Endodermal cell (in vitro differentiated cells): ENCODE data around the gene TNFRSF8. TPM values are rescaled to one million over a fixed set of nuclear protein-coding genes. Genes with fewer than 3 reads are reported as not detected.

Experiments used
- DNase-seq: peaks from one replicate; pipeline ENCODE4 v3.0.0-alpha.2; 2017
- H3K27ac ChIP-seq: 2 replicates; pipeline ENCODE4 v1.5.1; 2013; ENCODE audit warnings: mild to moderate bottlenecking, low read depth, low read length, moderate library complexity
- H3K27me3 ChIP-seq: 2 replicates; pipeline ENCODE4 v1.6.1; 2013; ENCODE audit warnings: mild to moderate bottlenecking, low read length, moderate library complexity; ENCODE audit not compliant: insufficient read depth, control insufficient read depth, poor library complexity, severe bottlenecking
- H3K36me3 ChIP-seq: 2 replicates; pipeline ENCODE4 v1.7.0; 2013; ENCODE audit warnings: mild to moderate bottlenecking, low read length, moderate library complexity; ENCODE audit not compliant: control insufficient read depth, insufficient read depth
- H3K4me1 ChIP-seq: one replicate; pipeline ENCODE4 v1.7.0; 2013; ENCODE audit warnings: low read length; ENCODE audit not compliant: control insufficient read depth, insufficient read depth
- H3K4me3 ChIP-seq: 2 replicates; pipeline ENCODE4 v1.5.1; 2013; ENCODE audit warnings: mild to moderate bottlenecking, low read length, moderate library complexity
- H3K9ac ChIP-seq: 2 replicates; pipeline ENCODE4 v1.6.1; 2013; ENCODE audit warnings: mild to moderate bottlenecking, low read length, moderate library complexity; ENCODE audit not compliant: poor library complexity, severe bottlenecking; ENCODE audit errors: extremely low read depth
- H3K9me3 ChIP-seq: 2 replicates; pipeline ENCODE4 v1.6.1; 2013; ENCODE audit warnings: mild to moderate bottlenecking, low read length, moderate library complexity; ENCODE audit not compliant: control insufficient read depth
- H3K27ac Mint-ChIP-seq: 2 replicates; pipeline ENCODE4 v1.8.0; 2020; ENCODE audit warnings: mixed read lengths
- H3K27me3 Mint-ChIP-seq: 2 replicates; pipeline ENCODE4 v1.8.0; 2021; ENCODE audit warnings: mild to moderate bottlenecking, mixed read lengths; ENCODE audit not compliant: insufficient read depth
- H3K36me3 Mint-ChIP-seq: 2 replicates; pipeline ENCODE4 v1.8.0; 2020; ENCODE audit warnings: low read depth, mixed read lengths
- H3K4me1 Mint-ChIP-seq: 2 replicates; pipeline ENCODE4 v1.8.0; 2020; ENCODE audit warnings: mixed read lengths
- H3K4me3 Mint-ChIP-seq: 2 replicates; pipeline ENCODE4 v1.8.0; 2020; ENCODE audit warnings: mild to moderate bottlenecking, moderate library complexity, mixed read lengths
- H3K9me3 Mint-ChIP-seq: 2 replicates; pipeline ENCODE4 v1.8.0; 2020; ENCODE audit warnings: mild to moderate bottlenecking, mixed read lengths
- WGBS, 2 experiments: methylation state at CpG; one replicate each; pipeline versions ENCODE4 v1.1.5 to v1.1.7; 2013; ENCODE audit warnings: missing lambda C conversion rate in 2 of 2, mixed read lengths in 1 of 2; ENCODE audit not compliant: insufficient coverage in 1 of 2, insufficient read length in 1 of 2; 5-methylcytosine and 5-hydroxymethylcytosine counted together
- total RNA-seq, 2 donors: library from RNA; stranded (reverse); fragmentation: NEBNext Ultra II Directional in 1 of 2; extraction: Animal tissue kit (Norgen Biotek cat#: 25700) in 1 of 2; gene quantifications; 2 replicates in 1 of 2; 3 replicates in 1 of 2; pipeline ENCODE4 v1.2.1, GENCODE V29; 2021
- TF ChIP-seq, protein P1 (sequence below): fragments of 200-600 bp; sonication (generic); conservative IDR thresholded peaks from 2 replicates; pipeline ENCODE4 v1.5.0; 2021; ENCODE audit warnings: antibody characterized with exemption, mild to moderate bottlenecking

TNFRSF8 gene
- total RNA-seq, 2 donors from 2014 or later, result 0.69 to 2.3 TPM

DNA sequence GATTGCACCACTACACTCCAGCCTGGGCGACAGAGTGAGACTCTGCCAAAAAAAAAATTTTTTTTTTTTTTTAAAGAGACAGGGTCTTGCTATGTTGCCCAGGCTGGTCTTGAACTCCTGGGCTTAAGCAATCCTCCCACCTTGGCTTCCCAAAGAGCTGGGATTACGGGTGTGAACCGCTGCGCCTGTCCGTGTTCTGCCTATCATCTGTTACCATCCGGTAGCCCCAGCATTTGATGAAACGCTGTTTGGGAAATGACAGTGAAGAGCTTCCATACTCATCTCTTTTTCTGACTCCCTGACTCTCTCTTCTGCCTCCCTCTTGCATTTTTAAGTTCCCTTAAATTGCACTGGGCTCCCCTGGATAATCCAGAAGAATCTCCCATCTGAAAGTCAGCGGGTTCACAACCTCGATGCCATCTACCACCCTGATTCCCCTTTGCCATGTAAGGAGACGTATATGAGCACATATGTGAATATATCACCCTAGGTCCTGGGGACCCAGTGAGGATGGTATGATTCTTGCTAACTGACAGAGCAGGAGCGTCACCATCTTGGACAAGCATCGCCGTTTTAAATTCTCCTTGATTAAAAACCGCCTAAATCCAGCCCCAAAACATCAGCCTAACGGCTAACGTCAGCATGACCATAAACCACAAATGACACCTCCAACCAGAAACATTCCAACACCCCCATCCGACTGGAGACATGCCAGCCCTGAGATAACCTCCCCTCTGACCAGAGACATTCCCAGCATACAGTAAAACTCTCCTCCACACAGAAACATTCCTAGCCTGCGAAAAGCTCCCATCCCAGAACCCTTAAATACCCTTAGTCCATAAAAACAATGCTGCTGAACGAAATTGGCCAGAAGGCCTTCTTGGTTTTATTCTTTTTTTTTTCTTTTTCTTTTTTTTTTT, 12.4 kb downstream of the TNFRSF8 start:
- Histone ChIP-seq H3K4me1 (no peaks in the 10 kb centered on the region), H3K4me3 (no peak overlapping the region), H3K9me3 (peaks cover 6% of the 10 kb centered on the region), H3K36me3 (no peaks in the 10 kb centered on the region), H3K27ac (no peak overlapping the region), H3K27me3 (no peaks in the 10 kb centered on the region), H3K9ac (no peak overlapping the region)
- 90 to 91% methylated on average over 16 to 19 of the region's 19 CpGs for WGBS, 2 experiments
- H3K9me3 Mint-ChIP-seq, result peaks cover 6% of the 10 kb centered on the region
- H3K27me3 Mint-ChIP-seq, result no peaks in the 10 kb centered on the region
- peak overlapping the region; percentile 64 for H3K27ac Mint-ChIP-seq
- no peaks in the 10 kb centered on the region for H3K36me3 Mint-ChIP-seq
- H3K4me3 Mint-ChIP-seq, result no peak overlapping the region
- H3K4me1 Mint-ChIP-seq, result peaks cover 10% of the 10 kb centered on the region
- no peak for DNase-seq
- TF ChIP-seq, protein P1, sequence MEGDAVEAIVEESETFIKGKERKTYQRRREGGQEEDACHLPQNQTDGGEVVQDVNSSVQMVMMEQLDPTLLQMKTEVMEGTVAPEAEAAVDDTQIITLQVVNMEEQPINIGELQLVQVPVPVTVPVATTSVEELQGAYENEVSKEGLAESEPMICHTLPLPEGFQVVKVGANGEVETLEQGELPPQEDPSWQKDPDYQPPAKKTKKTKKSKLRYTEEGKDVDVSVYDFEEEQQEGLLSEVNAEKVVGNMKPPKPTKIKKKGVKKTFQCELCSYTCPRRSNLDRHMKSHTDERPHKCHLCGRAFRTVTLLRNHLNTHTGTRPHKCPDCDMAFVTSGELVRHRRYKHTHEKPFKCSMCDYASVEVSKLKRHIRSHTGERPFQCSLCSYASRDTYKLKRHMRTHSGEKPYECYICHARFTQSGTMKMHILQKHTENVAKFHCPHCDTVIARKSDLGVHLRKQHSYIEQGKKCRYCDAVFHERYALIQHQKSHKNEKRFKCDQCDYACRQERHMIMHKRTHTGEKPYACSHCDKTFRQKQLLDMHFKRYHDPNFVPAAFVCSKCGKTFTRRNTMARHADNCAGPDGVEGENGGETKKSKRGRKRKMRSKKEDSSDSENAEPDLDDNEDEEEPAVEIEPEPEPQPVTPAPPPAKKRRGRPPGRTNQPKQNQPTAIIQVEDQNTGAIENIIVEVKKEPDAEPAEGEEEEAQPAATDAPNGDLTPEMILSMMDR, result no peak

DNA sequence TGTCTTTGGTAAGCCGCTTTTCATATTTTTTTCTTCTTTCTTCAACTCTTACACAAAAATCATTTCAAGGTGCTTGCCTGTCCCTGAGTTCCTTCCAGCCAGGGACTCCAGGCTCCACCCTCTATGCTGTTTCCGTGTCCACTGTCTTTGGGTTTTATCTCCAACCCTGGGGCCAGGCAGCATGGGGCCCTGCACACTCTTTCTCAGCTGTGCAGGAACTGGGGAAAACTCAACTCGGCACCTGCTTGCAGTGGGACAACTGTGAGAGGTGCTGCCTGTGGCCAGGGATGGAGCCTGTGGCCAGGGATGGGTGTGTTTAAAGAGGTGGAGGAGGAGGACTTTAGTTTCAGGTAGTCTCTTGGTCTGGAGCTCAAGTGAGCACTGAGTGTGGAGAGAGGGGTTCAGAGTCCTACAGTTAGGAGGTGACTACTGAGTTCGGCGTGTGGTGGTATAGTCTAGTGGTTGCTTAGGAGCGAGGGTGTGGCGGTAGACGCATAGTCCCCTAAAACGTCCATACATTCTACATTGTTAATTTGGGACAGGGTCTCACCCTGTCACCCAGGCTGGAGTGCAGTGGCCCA, 13.4 kb downstream of the TNFRSF8 start:
- Histone ChIP-seq H3K4me1 (no peaks in the 10 kb centered on the region), H3K27ac (no peak overlapping the region), H3K36me3 (no peaks in the 10 kb centered on the region), H3K9me3 (peaks cover 6% of the 10 kb centered on the region), H3K9ac (no peak overlapping the region), H3K27me3 (no peaks in the 10 kb centered on the region), H3K4me3 (no peak overlapping the region)
- Mint-ChIP-seq H3K4me3 (no peak overlapping the region), H3K27ac (no peak overlapping the region), H3K4me1 (peaks cover 6% of the 10 kb centered on the region), H3K36me3 (no peaks in the 10 kb centered on the region), H3K9me3 (peaks cover 9% of the 10 kb centered on the region), H3K27me3 (no peaks in the 10 kb centered on the region)
- no peak for DNase-seq
- 92 to 94% methylated on average over 9 of the region's 9 CpGs for WGBS, 2 experiments
- TF ChIP-seq, protein P1, result no peak

DNA sequence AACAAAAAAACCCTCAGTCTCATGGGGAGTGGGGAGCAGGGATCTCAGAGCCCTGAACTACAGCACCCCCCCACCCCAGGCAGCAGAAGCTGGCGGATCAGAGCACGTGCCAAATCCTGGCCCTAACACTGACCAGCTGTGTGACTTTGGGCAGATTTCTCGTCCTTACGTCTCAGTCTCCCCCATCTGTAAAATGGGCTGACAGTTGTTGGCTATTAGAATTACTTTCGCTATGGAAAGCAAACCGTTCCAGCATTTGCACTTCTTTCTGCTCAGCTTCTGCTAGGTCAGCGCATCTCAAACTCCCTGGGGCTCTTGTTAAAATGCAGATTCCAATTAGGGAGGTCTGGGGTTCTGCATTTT, 15.5 kb downstream of the TNFRSF8 start:
- Histone ChIP-seq H3K27ac (no peak overlapping the region), H3K9me3 (peaks cover 22% of the 10 kb centered on the region), H3K27me3 (no peaks in the 10 kb centered on the region), H3K4me1 (no peaks in the 10 kb centered on the region), H3K36me3 (no peaks in the 10 kb centered on the region), H3K4me3 (no peak overlapping the region), H3K9ac (no peak overlapping the region)
- TF ChIP-seq, protein P1, result no peak
- Mint-ChIP-seq H3K27ac (no peak overlapping the region), H3K9me3 (peaks cover 28% of the 10 kb centered on the region), H3K36me3 (peaks cover 4% of the 10 kb centered on the region), H3K4me1 (peaks cover 6% of the 10 kb centered on the region), H3K4me3 (no peak overlapping the region), H3K27me3 (no peaks in the 10 kb centered on the region)
- 72 to 85% methylated on average over 5 to 7 of the region's 7 CpGs for WGBS, 2 experiments
- DNase-seq, result no peak
